ENCODE measurements around the gene ALS2CL.

Gene ALS2CL

GRCh38 chr3:46629551-46630517 is 63.6 kb downstream of the ALS2CL start:
- peak; percentile 63 to 75 for DNase-seq

DNA sequence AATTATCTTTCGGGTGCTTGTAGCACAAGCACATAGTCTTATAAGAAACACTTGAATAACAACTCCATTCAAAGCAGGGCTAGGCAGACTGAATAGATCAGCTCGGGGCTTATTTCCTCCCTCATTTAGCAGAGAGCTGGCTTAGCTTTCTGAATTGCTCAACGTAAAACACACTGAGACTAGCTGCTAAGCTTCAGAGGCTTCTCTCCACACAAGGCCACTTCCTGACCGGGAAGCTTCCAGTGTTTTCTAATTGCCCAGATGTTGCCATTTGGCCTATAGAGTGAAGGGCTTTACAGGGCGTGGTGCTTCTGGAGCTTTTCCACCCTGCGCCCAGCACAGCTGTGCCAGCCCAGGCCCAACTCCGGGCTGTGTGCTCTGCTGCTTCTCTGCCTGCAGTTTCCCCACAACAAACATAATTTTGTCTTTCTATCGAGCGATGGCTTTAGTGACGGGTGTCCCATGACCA is 64.5 kb downstream of the ALS2CL start:
- no peak for DNase-seq

DNA sequence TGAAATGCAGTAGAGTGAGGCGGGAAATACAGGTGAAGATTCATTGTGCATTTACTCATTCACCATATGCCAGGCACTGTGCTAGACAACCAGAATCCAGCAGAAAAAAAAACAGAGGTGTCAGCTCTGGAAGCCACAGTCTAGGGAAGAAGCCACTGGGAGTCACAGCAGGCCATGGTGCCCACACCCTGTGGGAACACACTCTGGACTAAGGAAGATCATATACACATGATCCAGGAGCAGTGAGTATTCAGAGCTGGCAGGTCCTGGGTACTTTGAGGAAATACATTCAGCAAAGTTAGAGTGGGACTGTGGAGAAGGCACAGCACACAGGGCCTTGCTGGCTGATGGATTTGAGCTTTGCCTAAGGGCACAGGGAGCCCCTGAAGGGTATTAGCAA is 66.4 kb downstream of the ALS2CL start:
- no peak for DNase-seq

GRCh38 chr3:46626039-46626438 is 67.4 kb downstream of the ALS2CL start:
- DNase-seq, result no peak

DNA sequence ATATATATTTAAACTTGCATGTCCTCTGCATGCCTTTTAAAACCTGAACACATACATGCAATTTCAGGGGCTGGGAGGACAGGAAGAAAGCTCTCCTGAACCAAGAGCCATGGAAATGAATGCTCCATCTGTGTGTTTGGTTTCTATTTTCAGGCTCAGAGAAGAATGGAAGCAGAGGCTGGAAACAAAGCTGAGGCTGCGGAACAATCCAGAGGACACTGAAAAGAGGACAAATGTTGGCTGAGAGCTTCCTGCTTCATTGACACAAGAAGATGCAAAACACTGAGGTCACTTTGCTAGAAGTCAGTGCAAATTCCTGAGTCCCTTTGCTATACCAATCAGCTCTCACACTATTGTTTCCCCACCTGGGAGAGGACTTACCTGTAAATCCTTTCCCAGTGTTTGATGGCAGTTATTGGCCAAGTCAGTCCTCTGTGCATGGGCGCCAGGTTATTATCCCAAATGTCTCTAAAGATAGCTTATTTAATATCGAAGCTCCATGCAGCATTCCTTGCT is 68.4 kb downstream of the ALS2CL start:
- no peak for DNase-seq

DNA sequence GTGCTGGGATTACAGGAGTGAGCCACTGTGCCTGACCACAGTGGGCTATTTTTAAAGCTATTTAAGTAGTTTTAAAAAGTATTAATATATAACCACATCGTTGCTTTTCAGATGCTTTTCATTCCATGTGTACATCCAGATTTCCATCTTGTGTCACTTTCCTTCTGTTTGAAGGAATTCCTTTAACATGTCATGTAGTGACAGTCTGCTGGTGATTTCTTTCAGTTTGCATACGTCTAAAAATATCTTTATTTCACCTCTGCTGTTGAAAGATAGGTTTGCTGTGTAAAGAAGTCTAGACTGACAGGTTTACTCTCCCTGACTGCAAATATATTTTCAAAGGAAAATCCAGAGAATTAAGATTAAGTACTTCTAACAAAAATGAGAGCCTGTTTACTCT is 68.9 kb downstream of the ALS2CL start:
- no peak for DNase-seq

DNA sequence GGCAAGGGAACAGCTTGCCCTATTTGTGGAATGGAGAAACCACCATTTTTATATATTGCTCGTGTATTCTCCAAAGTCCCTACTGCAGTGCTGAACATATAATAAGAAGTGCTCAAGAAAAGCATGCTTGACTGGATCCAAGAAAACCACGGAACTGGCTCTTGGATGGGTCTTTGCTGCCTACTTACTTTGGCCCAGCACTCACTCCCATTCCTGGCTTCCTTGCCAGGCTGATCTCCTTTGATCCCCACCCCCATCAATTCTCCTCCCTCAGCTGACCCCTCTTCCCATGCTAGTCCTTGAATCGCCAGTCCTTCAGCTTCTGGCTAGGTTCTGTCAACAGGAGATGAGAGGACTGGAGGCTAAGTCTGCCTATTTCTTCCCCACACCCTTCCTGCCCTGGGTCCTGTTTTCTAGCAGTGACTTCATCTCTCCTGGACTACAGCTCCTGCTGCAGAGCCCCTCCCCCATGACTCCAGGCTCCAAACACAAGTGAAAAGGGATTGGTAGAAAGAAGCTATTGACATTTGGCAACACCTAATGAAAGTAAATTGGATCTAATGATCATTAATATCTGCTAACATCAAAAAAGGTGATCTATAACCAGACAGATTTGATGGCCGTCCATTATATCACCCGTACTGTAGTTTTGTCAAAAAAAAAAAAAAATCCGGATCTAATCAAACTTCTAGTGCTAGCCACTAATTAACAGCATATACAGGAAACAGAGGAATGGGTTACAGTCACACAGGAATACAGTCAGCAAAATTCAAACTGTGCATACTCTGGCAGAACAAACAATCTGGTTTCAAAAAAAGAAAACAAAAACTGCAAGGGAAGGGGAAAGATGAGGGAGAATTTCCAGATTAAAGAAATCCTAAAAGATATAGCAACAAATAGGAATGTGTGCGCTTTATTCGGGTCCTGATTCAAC is 73.4 kb downstream of the ALS2CL start:
- DNase-seq, result no peak

All from inflammatory macrophage (primary cell).